ENCODE results near the gene CA4.
"Not testable (repeated sequence)": the region's sequence is repeated elsewhere in the genome, so short reads cannot be mapped to it uniquely, and the experiment has no call there.

CA4 gene

GRCh38 chr17:60149691-60150582 is at the start of gene CA4:
Gene CA4, plus strand, starts transcription at chr17:60149973. Its CDS starts 62 bp downstream, at chr17:60150035.
- Histone ChIP-seq H3K36me3 (replicated peaks) (no peaks in the 10 kb centered on the region), H3K27me3 (ENCODE audit: low read depth) (peaks cover 27% of the 10 kb centered on the region), H3K4me1 (peaks cover 8% of the 10 kb centered on the region; the same call in 1 of the 2 replicates), H3K9me3 (no peaks in the 10 kb centered on the region), H3K4me3 (no peak within 1 kb of the TSS)
- DNase-seq (ENCODE audit: low spot score in 2 of 2), result peak in 1 of 2 experiments; percentile 27
- in situ Hi-C loops (cut with MboI; ENCODE audit: low sequenced_read_pairs), result loop anchor here (25.0 kb wide), 2 partner anchors 262 to 487 kb away; partner anchors contain the start of gene CHCT1

GRCh38 chr17:60100577-60100976 is 49.2 kb upstream of the CA4 start:
- in situ Hi-C loops (cut with MboI; ENCODE audit: low sequenced_read_pairs); H3K36me3 ChIP-seq (replicated peaks); DNase-seq (ENCODE audit: low spot score in 2 of 2); H3K9me3 ChIP-seq; H3K27me3 ChIP-seq (ENCODE audit: low read depth); H3K4me3 ChIP-seq: not testable (repeated sequence)
- peaks cover 29% of the 10 kb centered on the region for H3K4me1 ChIP-seq

GRCh38 chr17:60102015-60102631 is 47.6 kb upstream of the CA4 start:
- H3K27me3 ChIP-seq (ENCODE audit: low read depth); H3K9me3 ChIP-seq; in situ Hi-C loops (cut with MboI; ENCODE audit: low sequenced_read_pairs); H3K36me3 ChIP-seq (replicated peaks): not testable (repeated sequence)
- H3K4me3 ChIP-seq, result peak overlapping the region; percentile 13
- peak in 1 of 2 experiments; percentile 29 for DNase-seq (ENCODE audit: low spot score in 2 of 2)
- H3K4me1 ChIP-seq, result peaks cover 29% of the 10 kb centered on the region

GRCh38 chr17:60102632-60103096 is 47.1 kb upstream of the CA4 start:
- peak in 1 of 2 experiments; percentile 44 for DNase-seq (ENCODE audit: low spot score in 2 of 2)
- no peaks in the 10 kb centered on the region for H3K27me3 ChIP-seq (ENCODE audit: low read depth)
- H3K36me3 ChIP-seq (replicated peaks), result 0 out of 2 replicates have a peak, but pooled peaks cover 3% of the 10 kb centered on the region
- in situ Hi-C loops (cut with MboI; ENCODE audit: low sequenced_read_pairs), result no loop called here
- H3K4me3 ChIP-seq, result no peak overlapping the region; the same call in 1 of the 2 replicates
- peaks cover 26% of the 10 kb centered on the region for H3K4me1 ChIP-seq
- no peaks in the 10 kb centered on the region for H3K9me3 ChIP-seq

- H3K4me1 ChIP-seq, result peaks cover 17% of the 10 kb centered on the region
- in situ Hi-C loops (cut with MboI; ENCODE audit: low sequenced_read_pairs), result no loop called here
- no peak overlapping the region for H3K4me3 ChIP-seq
- 0 out of 2 replicates have a peak, but pooled peaks cover 3% of the 10 kb centered on the region for H3K36me3 ChIP-seq (replicated peaks)
- H3K27me3 ChIP-seq (ENCODE audit: low read depth), result no peaks in the 10 kb centered on the region
- DNase-seq (ENCODE audit: low spot score in 2 of 2), result no peak
- no peaks in the 10 kb centered on the region for H3K9me3 ChIP-seq
Measured at GRCh38 chr17:60103957-60104356, 45.8 kb upstream of the CA4 start.

- DNase-seq (ENCODE audit: low spot score in 2 of 2), result no peak
- in situ Hi-C loops (cut with MboI; ENCODE audit: low sequenced_read_pairs), result no loop called here
- Histone ChIP-seq H3K36me3 (replicated peaks) (0 out of 2 replicates have a peak, but pooled peaks cover 3% of the 10 kb centered on the region), H3K9me3 (no peaks in the 10 kb centered on the region), H3K4me1 (peaks cover 11% of the 10 kb centered on the region), H3K4me3 (no peak overlapping the region), H3K27me3 (ENCODE audit: low read depth) (peaks cover 4% of the 10 kb centered on the region; the same call in 1 of the 2 replicates)
Measured at GRCh38 chr17:60106340-60107059, 43.3 kb upstream of the CA4 start.

GRCh38 chr17:60107526-60108257 is 42.1 kb upstream of the CA4 start:
- H3K27me3 ChIP-seq (ENCODE audit: low read depth), result peaks cover 4% of the 10 kb centered on the region; the same call in 1 of the 2 replicates
- no peak overlapping the region for H3K4me3 ChIP-seq
- DNase-seq (ENCODE audit: low spot score in 2 of 2), result no peak
- H3K4me1 ChIP-seq, result peaks cover 2% of the 10 kb centered on the region
- no peaks in the 10 kb centered on the region for H3K9me3 ChIP-seq
- H3K36me3 ChIP-seq (replicated peaks), result no peaks in the 10 kb centered on the region
- in situ Hi-C loops (cut with MboI; ENCODE audit: low sequenced_read_pairs), result no loop called here

GRCh38 chr17:60108309-60108708 is 41.5 kb upstream of the CA4 start:
- H3K36me3 ChIP-seq (replicated peaks); in situ Hi-C loops (cut with MboI; ENCODE audit: low sequenced_read_pairs); H3K4me1 ChIP-seq; H3K9me3 ChIP-seq; H3K27me3 ChIP-seq (ENCODE audit: low read depth); DNase-seq (ENCODE audit: low spot score in 2 of 2); H3K4me3 ChIP-seq: not testable (repeated sequence)

- in situ Hi-C loops (cut with MboI; ENCODE audit: low sequenced_read_pairs), result no loop called here
- H3K27me3 ChIP-seq (ENCODE audit: low read depth), result peaks cover 4% of the 10 kb centered on the region; the same call in 1 of the 2 replicates
- no peaks in the 10 kb centered on the region for H3K4me1 ChIP-seq
- no peaks in the 10 kb centered on the region for H3K9me3 ChIP-seq
- H3K36me3 ChIP-seq (replicated peaks), result no peaks in the 10 kb centered on the region
- no peak overlapping the region for H3K4me3 ChIP-seq
- no peak for DNase-seq (ENCODE audit: low spot score in 2 of 2)
Measured at GRCh38 chr17:60108712-60109111, 41.1 kb upstream of the CA4 start.

GRCh38 chr17:60109161-60109560 is 40.6 kb upstream of the CA4 start:
- in situ Hi-C loops (cut with MboI; ENCODE audit: low sequenced_read_pairs), result no loop called here
- no peak for DNase-seq (ENCODE audit: low spot score in 2 of 2)
- H3K36me3 ChIP-seq (replicated peaks), result no peaks in the 10 kb centered on the region
- H3K4me1 ChIP-seq, result no peaks in the 10 kb centered on the region
- H3K4me3 ChIP-seq, result no peak overlapping the region
- H3K27me3 ChIP-seq (ENCODE audit: low read depth), result peaks cover 4% of the 10 kb centered on the region; the same call in 1 of the 2 replicates
- no peaks in the 10 kb centered on the region for H3K9me3 ChIP-seq

GRCh38 chr17:60110586-60110985 is 39.2 kb upstream of the CA4 start:
- H3K27me3 ChIP-seq (ENCODE audit: low read depth), result peaks cover 4% of the 10 kb centered on the region; the same call in 1 of the 2 replicates
- no peak for DNase-seq (ENCODE audit: low spot score in 2 of 2)
- no peaks in the 10 kb centered on the region for H3K4me1 ChIP-seq
- in situ Hi-C loops (cut with MboI; ENCODE audit: low sequenced_read_pairs), result no loop called here
- H3K36me3 ChIP-seq (replicated peaks), result no peaks in the 10 kb centered on the region
- H3K4me3 ChIP-seq, result no peak overlapping the region
- H3K9me3 ChIP-seq, result no peaks in the 10 kb centered on the region

- H3K36me3 ChIP-seq (replicated peaks); H3K4me1 ChIP-seq; H3K4me3 ChIP-seq; H3K27me3 ChIP-seq (ENCODE audit: low read depth); H3K9me3 ChIP-seq; DNase-seq (ENCODE audit: low spot score in 2 of 2); in situ Hi-C loops (cut with MboI; ENCODE audit: low sequenced_read_pairs): not testable (repeated sequence)
Measured at GRCh38 chr17:60111661-60112060, 38.1 kb upstream of the CA4 start.

GRCh38 chr17:60115364-60115763 is 34.4 kb upstream of the CA4 start:
- H3K36me3 ChIP-seq (replicated peaks); H3K4me1 ChIP-seq; H3K27me3 ChIP-seq (ENCODE audit: low read depth); in situ Hi-C loops (cut with MboI; ENCODE audit: low sequenced_read_pairs); H3K4me3 ChIP-seq; DNase-seq (ENCODE audit: low spot score in 2 of 2); H3K9me3 ChIP-seq: not testable (repeated sequence)

Measured in HAP-1 (cell line).